Epidermal melanocyte (primary cell): ENCODE results near the gene ARHGEF5.
A peak's percentile ranks its signal among the peaks of the same experiment; 100 is the strongest.
"Not testable (repeated sequence)": the region's sequence is repeated elsewhere in the genome, so short reads cannot be mapped to it uniquely, and the experiment has no call there.

ENCODE experiments used
- DNase-seq: peaks from one replicate; pipeline ENCODE4 v3.0.0; 2011; ENCODE audit warnings: low spot score; ENCODE audit not compliant: insufficient read length

Gene ARHGEF5

GRCh38 chr7:144384071-144384470, 28.9 kb downstream of the ARHGEF5 start:
- DNase-seq: no peak

GRCh38 chr7:144384555-144385245, 29.5 kb downstream of the ARHGEF5 start:
- no peak for DNase-seq

DNA sequence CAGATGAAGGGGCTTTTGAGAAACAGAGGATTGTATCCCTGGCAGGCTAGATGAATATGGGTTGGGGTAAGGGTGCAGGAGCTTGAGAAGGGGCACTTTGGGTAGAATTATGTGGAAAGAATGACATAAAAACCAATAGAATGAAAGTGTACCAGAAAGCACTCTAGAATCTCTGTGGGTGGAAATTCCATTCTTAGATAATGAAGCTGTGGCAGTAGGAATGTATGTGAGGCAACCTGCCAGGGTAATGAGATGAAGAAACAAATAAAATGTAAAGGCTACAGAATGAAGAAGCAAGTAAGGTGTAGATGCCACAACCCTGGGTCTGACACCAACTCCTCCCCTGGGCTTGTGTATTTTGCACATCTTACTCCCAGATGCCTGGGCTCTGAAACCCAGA, 31.5 kb downstream of the ARHGEF5 start:
- no peak for DNase-seq

DNA sequence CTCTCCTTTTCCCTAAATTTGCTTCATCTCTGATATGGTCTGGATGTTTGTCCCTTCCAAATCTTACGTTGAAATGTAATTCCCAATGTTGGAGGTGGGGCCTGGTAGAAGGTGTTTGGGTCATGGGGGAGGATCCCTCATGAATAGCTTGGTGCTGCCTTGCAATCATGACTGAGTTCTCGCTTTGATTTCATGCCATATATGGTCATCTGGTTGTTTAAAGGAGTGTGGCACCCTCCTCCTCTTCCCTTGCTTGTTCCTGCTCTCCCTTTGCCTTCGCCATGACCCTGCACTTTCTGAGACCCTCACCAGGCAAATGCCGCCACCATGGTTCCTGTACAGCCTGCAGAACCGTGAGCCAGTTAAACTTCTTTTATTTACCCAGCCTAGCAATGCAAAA, 33.7 kb downstream of the ARHGEF5 start:
- no peak for DNase-seq

- DNase-seq: no peak
Measured at GRCh38 chr7:144390481-144390880, 35.3 kb downstream of the ARHGEF5 start.

DNA sequence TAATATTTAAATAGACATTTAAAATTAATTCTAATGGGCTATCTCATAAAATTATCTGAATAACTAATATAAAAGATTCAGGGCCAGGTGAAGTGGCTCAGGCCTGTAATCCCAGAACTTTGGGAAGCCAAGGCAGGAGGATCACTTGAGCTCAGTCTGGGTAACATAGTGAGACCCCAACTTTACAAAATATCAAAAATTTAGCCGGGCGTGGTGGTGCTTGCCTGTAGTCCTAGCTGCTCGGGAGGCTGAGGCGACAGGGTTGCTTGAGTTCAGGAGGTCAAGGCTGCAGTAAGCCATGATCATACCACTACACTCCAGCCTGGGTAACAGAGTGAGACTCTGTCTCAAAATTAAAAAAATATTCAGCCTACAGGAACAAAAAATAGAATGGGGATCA, 35.8 kb downstream of the ARHGEF5 start:
- DNase-seq: no peak

GRCh38 chr7:144391823-144392255, 36.6 kb downstream of the ARHGEF5 start:
- peak; percentile 58 for DNase-seq

DNA sequence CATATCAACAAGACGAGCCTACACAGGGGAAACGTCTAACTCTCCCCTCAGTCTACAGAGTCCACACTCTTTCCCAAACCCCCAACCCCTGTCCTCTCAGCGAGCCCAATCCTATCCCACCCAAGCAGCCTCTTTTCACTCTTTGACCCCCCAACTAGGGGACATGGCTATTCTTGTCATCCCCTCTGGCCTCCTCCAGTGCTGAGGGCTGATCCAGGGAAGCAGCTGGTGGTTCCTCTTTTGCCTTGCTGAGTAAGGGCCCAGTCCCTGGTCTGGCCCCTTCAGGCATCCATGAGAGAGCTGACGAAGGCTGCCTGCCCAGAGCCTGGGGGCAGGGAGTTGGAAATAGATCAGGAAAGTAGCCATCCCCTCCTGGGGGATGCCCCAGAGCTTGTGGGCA, 41.9 kb downstream of the ARHGEF5 start:
- DNase-seq: no peak

GRCh38 chr7:144398291-144398690, 43.1 kb downstream of the ARHGEF5 start:
- DNase-seq: no peak

DNA sequence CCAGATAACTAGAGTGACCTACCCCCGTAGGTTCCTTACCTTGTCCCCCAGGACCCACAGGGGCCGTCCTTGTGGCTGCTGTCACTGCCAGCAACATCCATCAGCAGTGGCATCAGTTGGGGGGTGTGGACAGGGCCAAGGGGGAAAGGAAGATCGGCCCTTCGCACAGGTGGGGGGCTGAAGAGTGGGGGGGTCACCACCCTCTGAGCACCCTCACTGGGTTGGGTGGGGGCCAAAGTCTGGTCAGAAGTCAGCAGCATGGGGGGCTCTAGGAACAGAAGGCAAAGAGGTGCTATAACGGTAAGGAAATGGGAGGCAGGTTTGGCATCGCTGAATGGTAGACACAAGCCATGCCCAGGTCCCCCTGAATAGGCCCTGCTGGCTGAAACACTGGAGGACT, 43.7 kb downstream of the ARHGEF5 start:
- no peak for DNase-seq

GRCh38 chr7:144399946-144400345, 44.7 kb downstream of the ARHGEF5 start:
- no peak for DNase-seq

GRCh38 chr7:144401490-144401889, 46.3 kb downstream of the ARHGEF5 start:
- no peak for DNase-seq

GRCh38 chr7:144403102-144403501, 47.9 kb downstream of the ARHGEF5 start:
- no peak for DNase-seq

DNA sequence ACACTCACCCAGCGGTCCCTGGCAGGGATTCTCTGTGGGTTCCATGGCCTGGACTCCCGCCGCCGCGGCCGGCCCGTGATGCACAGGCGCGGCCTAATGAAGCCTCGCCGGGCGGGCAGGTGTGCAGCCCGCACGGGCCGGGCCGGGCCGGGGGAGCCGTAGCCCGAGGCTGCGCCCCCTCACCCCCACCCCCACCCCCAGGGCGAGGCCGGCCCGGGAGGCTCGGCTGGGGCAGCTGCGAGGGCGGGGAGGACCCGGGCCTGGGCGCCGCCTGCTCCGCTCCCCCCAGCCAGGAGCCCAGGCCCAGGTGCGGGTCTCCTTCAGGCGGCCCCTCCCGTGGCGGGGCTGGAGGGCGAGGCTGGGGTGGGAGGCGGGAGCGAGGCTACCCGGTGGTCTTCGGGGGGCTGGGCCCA, 48.5 kb downstream of the ARHGEF5 start, which contains the start of gene NOBOX:
TSS of gene NOBOX (minus strand) at position 45 of the 413 bp plus-strand sequence.
- no peak for DNase-seq

DNA sequence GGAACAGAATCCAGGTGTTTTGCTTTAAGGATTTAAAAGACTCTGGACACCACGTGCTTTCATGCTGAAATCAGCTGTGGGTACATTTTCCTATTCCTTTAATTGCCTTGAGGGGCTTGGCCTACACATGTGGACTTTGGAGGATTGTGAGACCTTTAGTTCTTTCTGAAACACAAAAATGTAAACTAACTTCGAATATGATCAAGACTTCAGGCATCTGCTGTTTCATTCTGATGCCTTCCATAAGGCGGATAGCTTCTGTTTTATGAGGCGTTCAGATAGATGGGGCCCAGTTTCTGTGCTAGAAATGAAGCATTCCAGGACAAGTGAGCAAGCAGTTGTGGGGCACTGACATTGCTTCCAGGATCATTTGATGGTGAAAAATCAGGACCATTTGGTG, 49.7 kb downstream of the ARHGEF5 start:
- no peak for DNase-seq

DNA sequence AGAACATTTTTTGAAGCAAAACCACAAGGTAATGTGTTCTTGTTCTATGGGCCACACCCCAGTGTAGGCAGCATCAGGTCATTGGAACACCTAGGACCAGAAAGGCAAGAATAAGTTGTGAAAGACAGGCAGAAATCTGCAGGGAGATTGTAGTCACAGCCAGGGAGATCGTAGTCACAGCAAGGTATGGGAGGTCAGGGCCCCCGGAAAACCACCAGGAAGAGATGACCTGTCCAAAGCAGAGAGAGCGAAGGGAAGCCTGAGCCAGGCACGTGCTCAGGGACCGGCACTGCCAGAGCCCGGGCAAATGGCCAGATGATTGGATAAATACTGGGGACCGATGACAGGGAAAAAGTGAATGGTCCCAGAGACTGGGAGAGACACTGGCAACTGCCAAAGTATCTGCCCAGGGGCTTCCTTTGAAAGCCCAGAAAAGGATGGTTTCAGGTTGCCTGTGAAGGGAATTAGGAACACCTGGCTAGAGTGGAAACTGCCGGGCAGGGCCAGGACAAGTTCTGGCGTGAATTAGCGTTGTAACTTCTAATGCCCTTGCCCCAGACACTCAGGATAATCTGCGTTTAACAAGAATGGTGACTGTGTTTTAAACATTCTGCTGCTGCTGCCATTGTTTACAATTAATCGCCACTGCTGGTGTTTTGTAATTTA, 52.2 kb downstream of the ARHGEF5 start:
- no peak for DNase-seq

DNA sequence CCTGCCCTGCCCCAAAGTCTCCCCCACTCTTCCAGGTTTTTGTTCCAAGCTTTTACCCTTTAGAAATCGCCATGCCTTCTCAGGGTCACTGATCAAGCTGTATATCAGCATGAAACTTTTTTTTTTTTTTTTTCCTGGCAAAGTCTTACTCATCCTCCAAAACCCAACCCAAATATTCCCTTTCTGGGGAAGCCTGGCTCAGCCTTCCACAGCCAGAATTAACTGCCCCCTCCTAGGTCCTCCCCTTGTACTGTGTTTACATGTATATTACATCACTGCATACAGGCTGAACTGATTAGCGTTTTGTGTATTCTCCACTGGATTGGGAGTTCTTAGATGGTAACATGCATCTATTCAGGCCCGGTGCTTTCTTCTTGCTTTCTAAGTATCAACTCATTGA, 52.9 kb downstream of the ARHGEF5 start:
- DNase-seq: no peak

DNA sequence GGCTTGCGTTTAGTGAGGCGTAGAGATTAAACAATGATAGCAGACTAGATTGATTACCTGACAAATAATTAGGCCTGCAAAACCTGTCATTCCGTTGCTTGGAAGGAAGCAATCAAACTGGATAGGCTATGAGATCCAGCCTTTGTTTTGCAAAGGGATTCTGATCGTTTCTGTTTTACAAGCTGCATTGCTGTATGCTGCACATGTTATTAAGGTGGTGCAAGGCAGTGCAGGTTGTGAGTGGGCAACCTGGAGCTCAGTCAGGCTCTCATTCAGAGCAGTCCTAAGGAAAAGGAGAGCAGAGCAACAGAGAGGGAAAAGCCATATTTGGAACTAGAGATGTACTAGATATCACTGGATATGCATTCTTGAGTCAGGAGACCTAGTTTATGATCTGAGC, 55.2 kb downstream of the ARHGEF5 start:
- DNase-seq: no peak

GRCh38 chr7:144414815-144415214, 59.6 kb downstream of the ARHGEF5 start:
- no peak for DNase-seq

DNA sequence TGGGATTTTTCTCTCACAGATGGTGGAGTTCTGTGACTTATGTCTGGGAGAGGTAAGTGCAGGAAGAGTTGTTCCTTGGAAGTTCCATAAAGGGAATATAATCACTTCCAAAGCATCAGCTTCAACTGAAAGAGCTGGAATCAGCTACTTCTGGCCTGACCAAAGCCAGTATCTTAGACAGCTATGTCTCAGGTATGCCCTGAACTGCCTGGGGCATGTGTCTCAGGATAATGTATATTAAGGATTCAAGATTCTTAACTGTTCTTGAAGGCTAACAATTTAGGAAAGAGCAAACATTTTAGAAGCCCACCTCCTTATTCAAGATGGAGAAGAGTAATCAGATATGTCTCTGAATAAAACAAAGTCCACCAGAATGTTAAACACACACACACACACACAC, 60.7 kb downstream of the ARHGEF5 start:
- no peak for DNase-seq

- no peak for DNase-seq
Measured at GRCh38 chr7:144416341-144416740, 61.1 kb downstream of the ARHGEF5 start.

GRCh38 chr7:144418931-144419330, 63.7 kb downstream of the ARHGEF5 start:
- not testable (repeated sequence) for DNase-seq

- not testable (repeated sequence) for DNase-seq
Measured at GRCh38 chr7:144427539-144427938, 72.3 kb downstream of the ARHGEF5 start.
